Ectodermal cell (in vitro differentiated cells): ENCODE data around the gene MAP1S.

ENCODE experiments used
- H3K27ac ChIP-seq: 2 replicates; pipeline ENCODE4 v1.7.0; 2013; ENCODE audit warnings: mild to moderate bottlenecking, low read depth, low read length; ENCODE audit not compliant: insufficient read depth, poor library complexity, severe bottlenecking
- H3K27me3 ChIP-seq: 2 replicates; pipeline ENCODE4 v1.7.0; 2013; ENCODE audit warnings: mild to moderate bottlenecking, low read length; ENCODE audit not compliant: insufficient read depth, control insufficient read depth, poor library complexity, severe bottlenecking
- H3K36me3 ChIP-seq: one replicate; pipeline ENCODE4 v1.7.0; 2013; ENCODE audit warnings: low read length; ENCODE audit not compliant: control insufficient read depth, insufficient read depth
- H3K4me1 ChIP-seq: one replicate; pipeline ENCODE4 v1.7.0; 2013; ENCODE audit warnings: low read length; ENCODE audit not compliant: control insufficient read depth, insufficient read depth
- H3K4me3 ChIP-seq: 2 replicates; pipeline ENCODE4 v1.7.0; 2013; ENCODE audit warnings: low read depth, low read length, control low read depth; ENCODE audit not compliant: insufficient read depth
- H3K9me3 ChIP-seq: 2 replicates; pipeline ENCODE4 v1.7.0; 2013; ENCODE audit warnings: mild to moderate bottlenecking, low read length, moderate library complexity; ENCODE audit not compliant: control insufficient read depth
- WGBS, 2 experiments: methylation state at CpG; one replicate each; pipeline ENCODE4 v1.1.7; 2013; ENCODE audit warnings: missing lambda C conversion rate in 2 of 2; 5-methylcytosine and 5-hydroxymethylcytosine counted together

MAP1S gene

DNA sequence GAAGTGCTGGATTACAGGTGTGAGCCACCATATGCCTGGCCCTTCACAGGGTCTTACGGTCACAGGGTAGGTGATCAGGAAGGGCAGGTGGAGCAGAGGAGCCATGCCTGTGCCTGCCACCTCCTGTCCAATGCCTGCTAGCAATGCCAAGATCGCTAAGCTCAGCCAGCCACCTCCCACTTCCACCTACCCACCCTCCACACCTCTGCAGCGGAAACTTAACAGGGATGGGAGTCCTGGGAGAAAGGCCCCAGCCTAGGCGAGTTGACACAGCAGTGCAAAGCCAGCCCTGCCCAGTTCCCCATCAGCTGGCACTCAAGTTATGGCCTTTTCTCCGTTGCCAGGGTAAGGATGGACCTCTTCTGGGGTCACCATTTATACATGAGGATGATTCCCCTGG lies 16.1 kb downstream of the MAP1S start:
- no peak overlapping the region for H3K27ac ChIP-seq
- H3K4me3 ChIP-seq, result no peak overlapping the region
- WGBS, 2 experiments, result 95 to 97% methylated on average over 5 of the region's 5 CpGs
- H3K9me3 ChIP-seq, result no peaks in the 10 kb centered on the region
- H3K4me1 ChIP-seq, result no peaks in the 10 kb centered on the region
- peaks cover 28% of the 10 kb centered on the region for H3K36me3 ChIP-seq
- H3K27me3 ChIP-seq, result no peaks in the 10 kb centered on the region

DNA sequence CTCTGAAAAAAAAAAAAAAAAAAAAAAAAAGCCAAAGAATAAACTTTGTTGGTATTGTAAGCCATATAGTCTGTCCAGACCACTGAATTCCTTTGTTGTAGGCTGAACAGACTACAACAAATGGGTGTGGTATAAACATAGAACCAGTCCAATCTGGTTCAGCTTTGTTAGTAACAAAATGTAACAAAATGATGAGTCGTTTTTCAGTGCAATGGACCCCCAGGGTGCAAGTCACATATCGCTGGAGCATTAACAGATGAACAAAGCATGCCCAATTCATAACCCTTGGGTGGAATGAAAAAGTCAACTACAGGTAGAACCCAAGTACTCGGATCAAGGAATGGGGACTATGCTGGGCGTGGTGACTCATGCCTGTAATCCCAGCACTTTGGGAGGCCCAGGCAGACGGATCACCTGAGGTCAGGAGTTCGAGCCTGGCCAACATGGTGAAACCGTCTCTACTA lies 18.4 kb downstream of the MAP1S start:
- Histone ChIP-seq H3K4me1 (no peaks in the 10 kb centered on the region), H3K27me3 (no peaks in the 10 kb centered on the region), H3K9me3 (no peaks in the 10 kb centered on the region), H3K27ac (no peak overlapping the region), H3K4me3 (no peak overlapping the region), H3K36me3 (peaks cover 15% of the 10 kb centered on the region)
- 95% methylated on average over 7 of the region's 7 CpGs for WGBS, 2 experiments

DNA sequence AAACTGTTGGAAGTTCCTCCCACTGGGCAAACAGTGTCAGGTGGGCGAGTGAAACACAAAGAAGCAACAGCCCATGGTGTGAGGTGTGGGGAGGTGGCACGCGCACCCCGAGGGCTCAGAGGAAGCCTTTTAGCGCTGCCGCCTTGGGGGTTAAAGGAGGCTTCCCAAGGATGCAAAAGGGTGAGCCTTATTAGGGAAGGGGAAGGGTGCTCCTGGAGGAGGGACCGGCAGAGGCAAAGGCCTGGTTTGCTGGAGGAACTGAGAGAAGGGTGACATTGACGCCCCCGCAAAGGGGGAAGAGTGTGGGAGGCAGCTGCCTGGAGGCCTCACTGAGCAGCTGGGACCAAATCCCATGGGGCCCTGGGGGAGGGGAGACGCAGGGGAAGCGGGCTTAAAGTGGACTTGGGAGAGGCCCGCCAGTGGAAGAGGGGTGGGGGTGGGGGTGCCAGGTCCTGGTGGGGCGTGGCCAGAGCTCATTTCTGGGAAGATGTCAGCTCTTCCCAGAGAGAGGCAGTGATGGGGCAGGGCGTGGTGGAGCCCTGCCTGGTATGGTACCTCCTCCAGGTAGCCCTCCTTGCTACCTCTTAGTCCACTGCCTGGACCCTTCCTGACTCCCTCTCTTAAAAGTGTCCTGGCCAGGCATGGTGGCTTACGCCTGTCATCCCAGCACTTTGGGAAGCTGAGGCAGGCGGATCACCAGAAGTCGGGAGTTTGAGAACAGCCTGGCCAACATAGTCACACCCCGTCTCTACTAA lies 20.0 kb downstream of the MAP1S start:
- WGBS, 2 experiments, result 74% methylated on average over 18 of the region's 18 CpGs
- Histone ChIP-seq H3K27me3 (no peaks in the 10 kb centered on the region), H3K9me3 (no peaks in the 10 kb centered on the region), H3K27ac (peak overlapping the region; percentile 11), H3K4me3 (no peak overlapping the region), H3K4me1 (no peaks in the 10 kb centered on the region), H3K36me3 (peaks cover 3% of the 10 kb centered on the region)

DNA sequence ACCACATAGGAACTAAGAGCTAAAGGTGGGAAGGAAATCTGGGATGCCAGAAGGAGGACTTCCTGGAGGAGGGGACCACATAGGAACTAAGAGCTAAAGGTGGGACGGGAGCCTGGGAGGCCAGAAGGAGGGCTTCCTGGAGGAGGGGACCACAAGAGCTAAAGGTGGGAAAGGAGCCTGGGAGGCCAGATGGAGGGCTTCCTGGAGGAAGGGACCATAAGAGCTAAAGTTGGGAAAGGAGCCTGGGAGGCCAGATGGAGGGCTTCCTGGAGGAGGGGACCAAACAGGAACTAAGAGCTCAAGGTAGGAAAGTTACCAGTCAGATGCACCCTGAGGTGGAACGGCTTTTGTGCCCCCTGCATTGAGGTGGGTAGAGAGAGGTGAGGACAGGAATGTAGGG lies 22.2 kb downstream of the MAP1S start:
- no peaks in the 10 kb centered on the region for H3K27me3 ChIP-seq
- no peaks in the 10 kb centered on the region for H3K9me3 ChIP-seq
- 86 to 87% methylated on average over 2 of the region's 2 CpGs for WGBS, 2 experiments

DNA sequence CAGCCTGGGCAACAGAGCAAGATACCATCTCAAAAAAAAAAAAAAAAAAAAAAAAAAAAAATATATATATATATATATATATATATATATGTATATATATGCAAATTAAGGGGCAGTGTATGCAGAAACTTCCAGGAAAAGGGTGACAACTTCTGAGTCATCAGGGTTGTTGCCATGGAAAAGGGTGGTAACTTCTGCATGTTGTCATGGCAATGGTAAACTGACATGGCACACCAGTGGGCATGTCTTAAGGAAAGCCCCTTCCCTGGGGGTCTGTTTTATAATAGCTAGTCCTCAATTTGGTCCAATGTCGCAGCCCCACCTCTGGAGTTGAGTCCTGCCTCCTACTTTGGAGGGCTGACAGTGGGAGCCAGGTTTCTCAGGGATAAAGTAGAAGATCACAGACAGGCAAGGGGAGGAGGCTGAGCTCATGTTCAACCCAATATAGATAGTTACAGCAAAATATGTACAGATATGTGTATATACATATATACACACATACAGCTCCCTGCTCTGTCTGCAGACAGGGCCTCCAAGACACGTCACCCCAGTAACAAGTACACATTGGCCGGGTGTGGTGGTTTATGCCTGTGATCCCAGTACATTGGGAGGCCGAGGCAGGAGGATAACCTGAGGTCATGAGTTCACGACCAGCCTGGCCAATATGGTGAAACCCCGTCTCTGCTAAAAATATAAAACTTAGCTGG lies 24.7 kb downstream of the MAP1S start:
- Histone ChIP-seq H3K4me1 (no peaks in the 10 kb centered on the region), H3K4me3 (no peak overlapping the region), H3K27ac (no peak overlapping the region), H3K27me3 (no peaks in the 10 kb centered on the region), H3K9me3 (no peaks in the 10 kb centered on the region), H3K36me3 (no peaks in the 10 kb centered on the region)
- 88 to 89% methylated on average over 6 of the region's 6 CpGs for WGBS, 2 experiments

More for the DNA sequence above, 22.2 kb downstream of the MAP1S start:
- Histone ChIP-seq H3K27ac (no peak overlapping the region), H3K36me3 (no peaks in the 10 kb centered on the region), H3K4me3 (no peak overlapping the region), H3K4me1 (no peaks in the 10 kb centered on the region)

DNA sequence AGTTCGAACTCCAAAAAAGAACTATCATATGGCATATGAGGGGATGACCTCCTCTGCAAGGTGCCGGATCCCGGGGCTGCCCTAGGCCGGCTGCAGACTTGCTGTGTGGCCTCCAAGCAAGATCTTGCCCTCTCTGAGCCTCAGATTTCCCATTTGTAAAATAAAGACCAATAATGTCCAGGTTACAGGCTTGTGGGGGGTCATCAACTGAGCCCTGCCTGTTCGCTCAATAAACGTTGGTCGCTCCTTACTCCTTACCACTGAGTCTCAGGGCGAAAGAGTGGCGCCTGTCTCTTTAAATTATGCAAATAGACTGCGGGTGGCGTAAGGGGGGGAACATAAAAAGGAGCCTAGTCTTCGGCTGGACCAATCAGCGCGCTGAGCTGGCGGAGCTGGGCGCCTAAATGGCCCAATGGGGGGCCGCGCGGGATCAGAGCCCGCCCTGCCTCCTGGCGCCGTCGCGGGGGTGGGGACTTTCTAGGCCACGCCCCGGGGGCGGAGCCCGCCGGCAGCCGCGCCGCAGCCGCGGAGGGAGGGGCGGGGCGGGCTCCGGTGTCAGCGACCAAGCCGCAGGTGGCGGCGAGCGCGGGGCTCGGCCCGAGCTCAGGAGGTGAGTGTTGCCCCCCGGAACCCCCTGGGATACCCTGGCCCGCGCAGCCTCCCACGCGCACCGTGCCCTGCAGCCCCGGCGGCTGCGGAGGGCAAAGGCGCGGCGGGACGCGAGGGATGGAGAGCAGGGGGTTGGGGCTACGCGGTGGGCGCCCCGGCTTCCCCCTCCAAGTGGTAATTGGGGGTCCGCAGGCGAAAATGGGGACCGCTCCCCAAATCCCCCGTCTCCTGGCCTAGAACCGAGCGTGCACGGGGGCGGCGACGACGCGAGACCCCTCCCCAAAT lies 28.2 kb downstream of the MAP1S start:
- H3K4me3 ChIP-seq, result peak overlapping the region; percentile 65
- H3K9me3 ChIP-seq, result no peaks in the 10 kb centered on the region
- no peaks in the 10 kb centered on the region for H3K4me1 ChIP-seq
- H3K27ac ChIP-seq, result no peak overlapping the region
- H3K36me3 ChIP-seq, result no peaks in the 10 kb centered on the region
- WGBS, 2 experiments, result 6% methylated on average over 75 of the region's 75 CpGs
- H3K27me3 ChIP-seq, result no peaks in the 10 kb centered on the region

DNA sequence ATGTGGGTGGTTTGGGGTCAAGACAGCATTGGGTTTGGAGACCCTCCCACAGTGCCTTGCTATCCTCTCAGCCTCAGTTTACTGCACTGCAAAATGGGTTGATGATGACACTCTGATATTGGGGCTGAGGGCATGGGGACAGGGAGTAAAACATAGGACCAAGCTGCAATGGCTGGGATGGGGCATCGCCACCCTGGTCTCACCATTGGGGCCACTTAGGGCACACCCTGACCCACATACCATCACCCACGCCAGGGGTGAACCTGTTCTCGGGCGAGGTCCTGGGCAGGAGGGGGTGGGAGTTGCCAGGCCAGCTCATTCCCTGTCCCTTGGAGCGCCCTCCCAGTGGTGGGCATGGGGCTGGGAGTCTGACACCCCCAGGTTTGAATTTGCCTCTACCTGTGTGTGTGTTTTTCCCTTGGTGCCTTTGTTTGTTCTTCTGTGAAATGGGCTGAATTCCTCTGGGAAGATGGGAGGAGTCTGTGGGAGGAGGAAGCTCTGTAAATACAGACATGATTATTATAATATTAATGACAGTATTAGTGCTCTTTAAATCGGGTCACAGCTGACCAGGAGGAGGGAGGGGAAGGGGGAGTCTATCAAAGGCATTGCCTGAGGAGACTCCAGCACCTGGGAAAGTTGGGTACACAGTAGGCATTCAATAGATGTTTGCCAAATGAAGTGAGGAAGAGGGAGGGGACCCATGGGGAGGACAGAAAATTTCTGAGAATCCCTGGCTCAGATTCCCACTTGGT lies 29.8 kb downstream of the MAP1S start:
- Histone ChIP-seq H3K27ac (no peak overlapping the region), H3K36me3 (no peaks in the 10 kb centered on the region), H3K9me3 (no peaks in the 10 kb centered on the region), H3K4me1 (peaks cover 4% of the 10 kb centered on the region), H3K27me3 (no peaks in the 10 kb centered on the region), H3K4me3 (no peak overlapping the region)
- 86 to 89% methylated on average over 6 of the region's 6 CpGs for WGBS, 2 experiments

DNA sequence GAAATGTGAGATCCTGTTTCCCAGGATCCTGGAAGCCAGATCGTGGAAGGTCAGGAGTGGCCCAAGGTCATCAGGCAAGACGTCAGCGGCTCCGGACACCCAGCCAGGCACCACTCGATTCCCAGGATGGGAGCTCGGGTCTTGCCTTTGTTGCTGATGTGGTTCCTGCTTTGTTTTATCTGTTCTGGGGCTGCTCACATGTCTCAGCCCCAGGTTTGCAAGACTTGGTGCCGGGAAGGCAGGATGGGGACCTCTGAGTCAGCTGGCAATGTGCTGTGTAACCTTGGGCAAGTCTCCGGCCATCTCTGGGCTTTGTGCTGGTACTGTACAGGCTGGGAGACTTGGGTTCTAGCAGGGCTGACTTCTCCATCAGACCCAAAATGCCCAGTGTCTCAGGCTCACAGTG lies 30.6 kb downstream of the MAP1S start:
- Histone ChIP-seq H3K4me3 (no peak overlapping the region), H3K27ac (no peak overlapping the region), H3K4me1 (peaks cover 12% of the 10 kb centered on the region), H3K36me3 (no peaks in the 10 kb centered on the region), H3K27me3 (no peaks in the 10 kb centered on the region), H3K9me3 (no peaks in the 10 kb centered on the region)
- 75 to 78% methylated on average over 8 of the region's 8 CpGs for WGBS, 2 experiments

DNA sequence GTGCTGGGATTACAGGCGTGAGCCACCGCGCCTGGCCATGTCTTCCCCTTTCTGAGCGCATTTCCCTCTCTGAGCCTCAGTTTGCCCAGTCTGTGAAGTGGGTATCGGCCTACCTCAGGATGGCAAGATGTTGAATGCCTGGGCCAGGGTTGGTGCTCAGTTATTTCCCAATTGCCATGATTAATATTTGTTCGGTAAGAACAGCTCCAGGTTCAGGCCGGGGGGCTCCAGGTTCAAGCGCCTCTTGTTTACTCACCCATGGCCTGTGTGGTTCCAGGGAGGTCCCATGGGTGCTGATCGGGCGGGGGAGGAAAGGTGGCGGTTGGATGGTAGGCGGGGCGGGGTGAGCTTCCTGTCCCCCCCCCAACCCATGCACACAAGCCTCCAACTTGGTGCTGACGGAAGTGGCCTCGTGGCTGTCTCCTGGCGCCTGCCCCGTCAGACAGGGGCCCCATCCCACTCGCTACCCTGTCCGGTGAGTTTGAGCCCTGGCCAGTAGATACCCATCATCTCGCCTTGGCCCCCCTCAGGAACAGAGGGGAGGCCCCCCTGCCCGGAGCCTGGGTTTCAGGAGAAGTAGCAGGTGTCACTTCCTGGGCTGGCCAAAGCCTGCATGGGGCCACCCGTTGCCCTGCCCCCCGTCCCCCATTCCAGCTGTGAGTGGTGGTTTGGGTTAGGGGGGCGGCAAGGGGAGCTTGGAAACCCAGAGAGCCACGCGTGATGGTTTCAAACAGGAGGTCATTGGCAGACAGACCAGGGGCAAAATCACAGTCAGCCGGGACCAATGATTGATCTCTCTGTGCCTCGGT lies 32.0 kb downstream of the MAP1S start, which contains the start of gene FCHO1:
TSS of gene FCHO1 (plus strand) at position 375 of the 809 bp plus-strand sequence. CDS start 3,688 bp downstream, outside the sequence.
- Histone ChIP-seq H3K4me1 (peaks cover 21% of the 10 kb centered on the region), H3K27me3 (no peaks in the 10 kb centered on the region), H3K9me3 (no peaks in the 10 kb centered on the region), H3K36me3 (no peaks in the 10 kb centered on the region), H3K4me3 (no peak within 1 kb of the TSS), H3K27ac (no peak within 1 kb of the TSS)
- WGBS, 2 experiments, result 89 to 91% methylated on average over 28 of the region's 28 CpGs
